GM18870 (cell line): ENCODE results near the gene TAS2R31.
"Not testable (repeated sequence)": the region's sequence is repeated elsewhere in the genome, so short reads cannot be mapped to it uniquely, and the experiment has no call there.

Experiments
- ATAC-seq: cut with Tn5 transposase; IDR thresholded peaks from one replicate; pipeline ENCODE4 v1.9.1; 2021; ENCODE audit warnings: moderate library complexity; ENCODE audit not compliant: unreplicated experiment

The TAS2R31 gene

DNA sequence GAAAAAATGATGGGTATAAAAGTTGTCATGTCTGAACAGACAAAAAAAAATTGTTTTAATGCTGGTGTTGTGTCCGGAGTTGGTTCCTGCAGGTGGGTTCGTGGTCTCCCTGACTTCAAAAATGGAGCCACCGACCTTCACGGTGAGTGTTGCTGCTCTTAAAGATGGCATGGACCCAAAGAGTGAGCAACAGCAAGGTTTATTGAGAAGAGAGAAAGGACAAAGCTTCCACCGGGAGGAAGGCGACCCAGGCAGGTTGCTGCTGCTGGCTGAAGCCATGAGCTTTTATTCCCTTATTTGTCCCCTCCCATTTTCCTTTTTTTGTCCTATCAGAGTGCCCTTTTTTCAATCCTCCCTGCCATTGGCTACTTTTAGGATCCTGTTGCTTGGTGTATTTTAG, at the start of gene TAS2R31:
Gene TAS2R31 (minus strand): TSS at position 101 of the 400 bp plus-strand sequence. CDS start 72 bp downstream, at position 29.
- no peak for ATAC-seq

GRCh38 chr12:11078246-11078645, 47.0 kb upstream of the TAS2R31 start:
- ATAC-seq = no peak

- peak; percentile 79 for ATAC-seq
These were observed 44.4 kb upstream of the TAS2R31 start for GRCh38 chr12:11075642-11076041.

- ATAC-seq = no peak
These were observed 40.2 kb upstream of the TAS2R31 start for GRCh38 chr12:11071414-11071813.

DNA sequence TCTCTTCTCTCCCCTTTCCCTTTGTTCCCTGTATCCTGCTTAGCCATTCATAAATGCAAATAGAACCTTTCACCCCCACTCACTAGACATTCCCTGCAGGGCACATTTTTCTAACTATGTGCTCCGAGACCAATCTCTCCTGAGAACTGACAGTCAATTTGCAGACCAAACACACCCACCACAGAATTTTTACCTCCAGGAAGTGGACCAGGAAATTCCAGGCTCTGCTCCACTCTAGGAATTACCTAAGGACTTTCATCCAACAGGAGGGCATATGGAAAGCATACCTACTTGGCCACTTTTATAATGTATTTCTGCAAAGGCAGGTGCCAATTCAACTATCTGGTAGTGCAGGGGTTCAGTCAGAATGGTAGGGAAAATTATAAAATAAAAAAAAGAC, 39.8 kb upstream of the TAS2R31 start:
- no peak for ATAC-seq

DNA sequence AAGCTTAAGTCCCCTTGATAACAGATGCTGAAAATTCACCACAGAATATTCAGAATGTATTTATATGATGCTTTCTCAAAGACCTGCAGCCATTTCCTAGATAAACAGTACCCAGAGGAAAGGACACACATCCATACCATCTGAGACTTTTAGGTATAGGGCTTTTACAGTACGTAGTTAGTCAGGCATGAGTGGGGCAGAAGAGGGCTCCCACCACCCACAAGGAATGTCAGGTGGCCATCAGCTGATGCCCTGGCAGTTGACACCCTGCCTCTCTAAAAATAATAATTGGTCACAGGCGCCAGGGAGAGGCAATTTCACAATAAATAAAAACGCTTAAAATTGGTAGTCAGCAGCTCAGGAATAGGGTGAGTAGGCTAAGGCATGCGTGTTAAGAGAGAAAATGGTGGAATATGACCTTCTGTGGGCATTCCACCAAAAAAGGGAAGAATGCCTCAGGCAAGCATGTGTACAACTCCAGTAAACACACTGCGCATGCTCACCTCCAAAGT, 38.7 kb upstream of the TAS2R31 start:
- no peak for ATAC-seq

DNA sequence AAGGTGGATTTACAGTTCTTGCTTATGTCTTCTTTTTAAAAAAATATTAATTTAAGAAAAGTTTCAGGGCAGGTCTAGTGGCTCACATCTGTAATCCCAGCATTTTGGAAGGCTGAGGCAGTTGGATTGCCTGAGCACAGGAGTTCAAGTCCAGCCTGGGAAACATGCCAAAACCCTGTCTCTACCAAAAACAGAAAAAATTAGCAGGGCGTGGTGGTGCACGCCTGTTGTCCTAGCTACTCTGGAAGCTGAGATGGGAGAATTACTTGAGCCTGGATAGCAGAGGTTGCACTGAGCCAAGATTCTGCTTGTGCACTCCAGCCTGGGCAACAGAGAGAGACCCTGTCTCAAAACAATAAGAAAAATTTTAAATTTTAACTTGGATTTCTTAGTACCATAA, 36.3 kb upstream of the TAS2R31 start:
- no peak for ATAC-seq

DNA sequence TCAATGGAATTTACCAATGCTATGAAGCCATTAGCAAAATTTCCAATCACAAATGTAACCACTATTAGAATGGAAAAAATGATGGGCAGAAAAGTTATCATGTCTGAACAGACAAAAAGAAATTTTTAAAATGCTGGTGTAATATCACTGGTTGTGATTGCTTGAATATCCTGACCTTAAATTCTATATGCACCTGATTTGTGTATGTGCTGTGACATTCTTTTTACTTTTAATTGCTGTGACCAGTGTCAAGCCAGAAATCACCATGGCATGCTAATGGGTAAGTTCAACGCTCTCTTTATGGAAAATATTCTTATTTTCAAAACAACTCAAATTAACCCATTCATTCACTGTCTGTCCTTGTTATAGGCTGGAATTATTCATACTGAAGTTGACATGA, 31.0 kb upstream of the TAS2R31 start, which contains the start of gene TAS2R46:
Gene TAS2R46 (minus strand): TSS at position 101 of the 400 bp plus-strand sequence. CDS start 0 bp downstream, at position 101.
- ATAC-seq = not testable (repeated sequence)

DNA sequence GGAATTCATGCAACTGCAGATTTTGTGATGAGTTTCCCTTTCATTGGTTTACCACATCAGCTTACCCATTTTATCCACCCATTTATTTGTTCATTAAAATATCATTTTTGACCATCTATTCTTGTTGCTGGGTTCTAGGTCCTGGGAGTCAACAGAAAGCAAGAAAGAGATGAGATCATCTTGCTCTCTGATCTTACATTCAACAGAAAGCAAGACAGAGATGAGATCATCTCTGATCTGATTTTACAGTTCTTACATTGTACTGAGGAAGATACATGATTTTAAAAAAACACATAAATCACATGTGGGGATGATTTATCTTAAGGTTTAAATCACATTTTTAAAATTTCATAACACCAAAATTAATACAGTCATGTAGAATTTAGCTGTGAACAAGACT, 28.6 kb upstream of the TAS2R31 start:
- no peak for ATAC-seq

DNA sequence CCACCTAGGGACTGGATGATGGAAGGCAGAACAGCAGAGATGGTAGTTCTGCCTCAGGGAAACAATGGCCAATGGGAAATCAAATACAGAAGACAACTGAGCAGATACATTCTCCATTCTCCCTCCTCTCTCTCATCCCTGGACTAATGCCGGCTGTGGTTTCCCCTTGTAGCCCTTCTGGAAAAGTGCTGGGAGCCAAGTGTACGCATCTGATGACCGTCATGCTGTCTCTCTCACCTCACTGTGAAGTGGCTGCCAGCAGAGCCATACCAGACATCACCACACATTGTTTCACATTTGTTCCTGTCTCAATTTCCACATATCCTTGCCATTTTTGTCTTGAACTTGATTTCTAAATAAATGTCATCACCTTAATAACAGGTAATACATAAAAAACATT, 27.8 kb upstream of the TAS2R31 start:
- ATAC-seq = no peak

DNA sequence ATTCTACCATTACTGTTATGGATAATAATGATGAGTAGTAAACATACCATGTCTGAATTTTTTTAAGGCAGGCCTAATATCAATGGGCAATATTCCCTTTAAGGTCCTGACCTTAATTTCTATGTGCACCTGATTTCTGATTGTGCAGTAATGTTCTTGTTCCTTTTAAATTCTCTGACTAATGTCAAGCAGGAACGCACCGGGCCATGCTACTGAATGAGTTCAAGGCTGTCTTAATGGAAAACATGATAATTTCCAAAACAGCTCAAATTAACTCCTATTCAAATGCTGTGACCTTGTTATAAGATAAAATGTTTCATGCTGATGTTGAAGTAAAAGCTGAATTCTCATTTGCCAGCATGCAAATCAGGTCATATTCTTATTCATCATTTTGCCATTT, 24.1 kb upstream of the TAS2R31 start:
- no peak for ATAC-seq

DNA sequence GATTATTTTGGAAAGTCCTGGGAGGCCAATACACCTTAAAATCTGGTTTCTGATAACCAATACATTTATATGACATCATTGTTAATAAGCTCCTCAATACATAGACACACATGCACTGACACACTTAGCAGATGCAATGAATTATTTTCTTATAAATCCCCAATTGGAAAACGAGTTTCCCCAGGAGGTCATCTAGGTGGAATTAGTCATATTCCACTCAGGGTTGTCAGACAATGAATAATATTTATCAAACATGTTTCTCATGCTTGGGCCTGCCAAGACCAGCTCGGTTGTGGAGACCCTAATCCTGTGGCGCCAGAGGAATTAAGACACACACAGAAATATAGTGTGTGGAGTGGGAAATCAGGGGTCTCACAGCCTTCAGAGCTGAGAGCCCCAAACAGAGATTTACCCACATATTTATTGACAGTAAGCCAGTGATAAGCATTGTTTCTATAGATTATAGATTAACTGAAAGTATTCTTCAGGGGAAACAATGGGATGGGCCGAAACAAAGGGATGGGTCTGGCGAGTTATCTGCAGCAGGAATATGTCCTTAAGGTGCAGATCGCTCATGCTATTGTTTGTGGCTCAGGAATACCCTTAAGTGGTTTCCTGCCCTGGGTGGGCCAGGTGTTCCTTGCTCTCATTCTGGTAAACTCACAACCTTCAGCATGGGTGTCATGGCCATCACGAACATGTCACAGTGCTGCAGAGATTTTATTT, 18.8 kb upstream of the TAS2R31 start:
- ATAC-seq = not testable (repeated sequence)

- not testable (repeated sequence) for ATAC-seq
These were observed 10.2 kb upstream of the TAS2R31 start for GRCh38 chr12:11041366-11041765.

DNA sequence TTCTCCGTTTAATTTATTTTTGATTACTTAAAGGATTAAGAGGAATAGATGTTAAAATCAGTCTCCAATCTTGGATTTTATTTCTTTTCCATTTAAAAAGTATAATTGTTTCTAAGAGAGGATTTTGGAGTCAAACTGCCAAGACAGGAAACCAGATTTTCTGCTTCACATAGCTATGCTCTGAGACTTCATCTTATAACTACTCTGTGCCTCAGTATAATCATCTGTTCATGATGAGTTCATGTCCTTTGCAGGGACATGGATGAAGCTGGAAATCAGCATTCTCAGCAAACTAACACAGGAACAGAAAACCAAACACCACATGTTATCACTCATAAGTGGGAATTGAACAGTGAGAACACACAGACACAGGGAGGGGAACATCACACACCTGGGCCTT, 9.0 kb upstream of the TAS2R31 start:
- ATAC-seq = no peak

DNA sequence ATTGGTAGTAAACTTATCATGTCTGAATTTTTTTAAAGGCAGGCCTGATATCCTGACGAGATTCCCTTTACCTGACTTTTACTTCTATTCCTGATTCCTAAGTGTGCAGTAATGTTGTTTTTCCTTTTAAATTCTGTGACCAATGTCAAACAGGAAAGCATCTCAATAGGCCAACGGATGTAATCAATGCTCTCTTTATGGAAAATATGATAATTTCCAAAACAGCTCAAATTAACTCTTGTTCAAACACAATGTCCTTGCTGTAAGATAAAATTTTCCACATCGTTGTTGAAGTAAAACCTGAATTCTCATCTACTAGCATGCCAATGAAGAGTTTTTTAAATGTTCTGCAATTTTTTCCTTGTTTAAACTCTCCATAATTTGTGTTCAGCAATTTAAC, 8.0 kb upstream of the TAS2R31 start:
- no peak for ATAC-seq

DNA sequence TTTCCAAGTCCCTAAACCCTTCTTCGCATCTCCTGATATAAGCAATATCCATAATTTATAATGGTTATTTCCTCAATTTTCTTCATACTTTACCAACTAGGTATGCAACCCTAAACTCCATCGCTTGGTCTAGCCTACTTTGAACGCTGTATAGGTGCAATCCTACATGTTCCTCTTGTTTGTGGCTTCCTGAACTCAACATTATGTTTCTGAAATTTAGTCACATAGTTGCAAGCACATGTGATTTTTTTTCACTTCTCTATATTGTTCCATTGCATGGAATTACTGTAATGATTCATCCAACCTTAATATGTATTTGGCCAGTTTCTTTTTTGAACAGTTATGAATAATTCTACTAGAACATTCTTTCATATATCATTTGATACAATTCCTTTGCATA, 2.8 kb upstream of the TAS2R31 start:
- not testable (repeated sequence) for ATAC-seq

DNA sequence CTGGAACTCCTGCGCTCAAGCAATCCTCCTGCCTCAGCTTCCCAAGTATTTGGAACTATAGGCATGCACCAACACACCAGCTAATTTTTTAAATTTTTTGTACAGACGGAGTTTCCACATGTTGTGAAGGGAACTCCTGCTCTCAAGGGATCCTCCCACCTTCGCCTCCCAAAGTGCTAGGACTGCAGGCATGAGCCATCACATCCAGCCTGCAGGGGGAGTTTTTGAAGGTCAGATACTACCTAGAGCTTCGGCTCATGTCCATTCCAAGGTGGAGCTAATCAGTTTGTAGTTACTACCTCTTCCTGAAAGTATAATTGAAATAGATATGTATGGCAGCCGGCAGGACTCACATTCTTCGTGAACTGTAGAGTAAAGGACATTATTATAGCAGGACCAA, 5.1 kb downstream of the TAS2R31 start:
- ATAC-seq = no peak

- no peak for ATAC-seq
These were observed 7.8 kb downstream of the TAS2R31 start for GRCh38 chr12:11023387-11023786.

DNA sequence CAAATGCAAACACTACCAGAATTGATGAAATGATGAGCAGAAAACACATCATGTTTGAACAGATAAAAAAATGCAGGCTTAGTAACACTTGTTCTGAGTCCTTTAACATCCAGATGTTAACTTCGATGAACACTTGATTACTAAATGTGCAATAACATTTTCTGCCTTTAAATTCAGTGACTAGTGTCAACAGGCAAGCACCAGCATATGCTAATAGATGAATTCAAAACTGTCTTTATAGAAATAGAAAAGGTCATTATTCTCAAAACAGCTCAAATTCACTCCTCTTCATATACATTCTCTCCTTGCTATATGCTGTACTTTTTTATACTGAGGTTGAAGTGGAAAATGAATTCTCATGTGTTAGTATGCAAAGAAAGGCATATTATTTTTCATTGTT, 8.7 kb downstream of the TAS2R31 start, which contains the start of gene TAS2R19:
Gene TAS2R19 (minus strand): TSS at position 101 of the 400 bp plus-strand sequence. CDS start 49 bp downstream, at position 52.
- ATAC-seq = no peak

DNA sequence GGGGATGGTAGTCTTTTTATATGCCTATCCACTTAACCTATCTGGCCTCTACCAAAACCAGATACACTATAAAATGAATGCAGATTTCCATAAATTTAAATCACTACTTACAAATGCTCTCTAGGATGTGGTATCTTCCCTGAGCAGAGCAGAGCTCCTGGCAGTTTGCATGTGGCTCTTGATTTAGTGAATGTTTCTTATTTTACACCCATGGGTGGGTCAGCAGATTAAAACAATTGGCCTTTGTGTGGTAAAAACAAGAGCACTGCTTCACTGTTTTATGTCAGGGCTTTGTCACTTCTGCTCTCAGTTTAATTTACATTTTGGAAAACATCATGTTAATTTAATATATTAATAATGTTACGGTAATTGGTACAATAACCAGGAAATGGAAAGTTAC, 14.3 kb downstream of the TAS2R31 start:
- ATAC-seq = no peak

DNA sequence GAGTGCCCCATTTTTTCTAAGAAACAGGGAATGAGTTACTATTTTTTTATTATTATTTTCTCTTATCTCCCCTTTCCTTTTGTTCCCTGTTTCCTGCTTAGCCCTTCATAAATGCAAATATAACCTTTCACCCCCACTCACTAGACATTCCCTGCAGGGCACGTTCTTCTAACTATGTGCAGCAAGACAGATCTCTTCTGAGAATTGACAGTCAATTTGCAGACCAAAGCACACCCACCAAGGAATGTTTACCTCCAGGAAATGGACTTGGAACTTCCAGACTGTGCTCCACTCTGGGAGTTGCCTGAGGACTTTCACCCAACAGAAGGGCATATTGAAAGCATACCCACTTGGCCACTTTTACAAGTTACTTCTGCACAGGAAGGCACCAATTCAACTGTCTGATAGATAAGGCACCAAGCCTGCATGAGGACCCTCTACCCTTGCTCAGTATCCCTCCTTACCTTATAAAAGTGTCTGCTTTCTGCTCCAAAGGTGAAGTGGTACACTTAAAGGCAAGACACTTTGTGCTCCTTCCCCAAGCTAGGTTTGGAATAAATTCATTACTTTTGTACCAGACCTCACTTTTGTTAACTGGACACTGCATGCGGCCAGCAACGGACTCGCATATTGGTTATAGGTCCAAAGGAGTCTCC, 15.3 kb downstream of the TAS2R31 start:
- ATAC-seq = no peak

GRCh38 chr12:11014234-11014633, 17.0 kb downstream of the TAS2R31 start:
- no peak for ATAC-seq
